ENCODE data around the gene HSPD1. TPM values are rescaled to one million over a fixed set of nuclear protein-coding genes. Genes with fewer than 3 reads are reported as not detected.

The HSPD1 gene
- 407 and 601 TPM in 2 replicates for total RNA-seq

- peak within 1 kb of the TSS; percentile 82 for H3K4me3 ChIP-seq (ENCODE audit: low read depth, low read length)
- no peak for TF ChIP-seq CTCF (conservative IDR thresholded peaks at IDR 0.05; ENCODE audit: low read depth, low read length)
- peak; percentile 95 for DNase-seq (ENCODE audit: low read depth)
Measured at GRCh38 chr2:197499594-197500502, at the start of gene HSPD1, which contains the start of gene HSPE1. Gene HSPD1, minus strand, starts transcription at chr2:197499840. Its CDS starts 992 bp downstream, at chr2:197498848. Gene HSPE1, plus strand, starts transcription at chr2:197500379. Its CDS starts 58 bp downstream, at chr2:197500437.

- no peak overlapping the region for H3K4me3 ChIP-seq (ENCODE audit: low read depth, low read length)
- DNase-seq (ENCODE audit: low read depth): no peak
Measured at GRCh38 chr2:197548582-197548981, 48.9 kb upstream of the HSPD1 start.

GRCh38 chr2:197547163-197547900, 47.7 kb upstream of the HSPD1 start:
- H3K4me3 ChIP-seq (ENCODE audit: low read depth, low read length): no peak overlapping the region
- TF ChIP-seq CTCF (conservative IDR thresholded peaks at IDR 0.05; ENCODE audit: low read depth, low read length): no peak
- no peak for DNase-seq (ENCODE audit: low read depth)

More at GRCh38 chr2:197548582-197548981, 48.9 kb upstream of the HSPD1 start:
- TF ChIP-seq CTCF (conservative IDR thresholded peaks at IDR 0.05; ENCODE audit: low read depth, low read length): no peak

GRCh38 chr2:197543206-197543605, 43.6 kb upstream of the HSPD1 start:
- DNase-seq (ENCODE audit: low read depth): no peak
- TF ChIP-seq CTCF (conservative IDR thresholded peaks at IDR 0.05; ENCODE audit: low read depth, low read length): no peak
- H3K4me3 ChIP-seq (ENCODE audit: low read depth, low read length): no peak overlapping the region

GRCh38 chr2:197539734-197540133, 40.1 kb upstream of the HSPD1 start:
- no peak for TF ChIP-seq CTCF (conservative IDR thresholded peaks at IDR 0.05; ENCODE audit: low read depth, low read length)
- DNase-seq (ENCODE audit: low read depth): no peak
- no peak overlapping the region for H3K4me3 ChIP-seq (ENCODE audit: low read depth, low read length)

GRCh38 chr2:197538412-197538811, 38.8 kb upstream of the HSPD1 start:
- no peak for DNase-seq (ENCODE audit: low read depth)
- H3K4me3 ChIP-seq (ENCODE audit: low read depth, low read length): no peak overlapping the region
- no peak for TF ChIP-seq CTCF (conservative IDR thresholded peaks at IDR 0.05; ENCODE audit: low read depth, low read length)

All from epithelial cell of proximal tubule (primary cell).